ENCODE data around the gene TCEAL3.
A peak's percentile ranks its signal among the peaks of the same experiment; 100 is the strongest.

The TCEAL3 gene

GRCh38 chrX:103565197-103565596 lies 42.6 kb upstream of the TCEAL3 start:
- peaks cover 10% of the 10 kb centered on the region for H3K4me1 ChIP-seq (ENCODE audit: control insufficient read depth, low read length)
- no peaks in the 10 kb centered on the region for H3K36me3 ChIP-seq (ENCODE audit: control insufficient read depth, low read length)
- H3K27me3 ChIP-seq (ENCODE audit: control insufficient read depth, low read length) = no peaks in the 10 kb centered on the region
- H3K79me2 ChIP-seq (ENCODE audit: control insufficient read depth, low read length) = no peaks in the 10 kb centered on the region
- H3K9me2 ChIP-seq (replicated peaks; ENCODE audit: control insufficient read depth, low read length) = no peaks in the 10 kb centered on the region
- TF ChIP-seq CTCF (IDR thresholded peaks at IDR 0.05; ENCODE audit: low read depth, low read length, poor library complexity, severe bottlenecking) (no peak), EZH2phosphoT487 (IDR thresholded peaks at IDR 0.05; ENCODE audit: borderline replicate concordance, low read length) (no peak)
- H3F3A ChIP-seq (ENCODE audit: control insufficient read depth, insufficient read depth) = no peaks in the 10 kb centered on the region
- H3K9me3 ChIP-seq (ENCODE audit: control insufficient read depth, insufficient read depth, low read length) = no peaks in the 10 kb centered on the region
- no peaks in the 10 kb centered on the region for H4K20me1 ChIP-seq (ENCODE audit: control insufficient read depth, insufficient read depth, low read depth, low read length)
- peak overlapping the region; percentile 31; the same call in 1 of the 2 replicates for H3K4me2 ChIP-seq (ENCODE audit: low read length)
- H3K4me3 ChIP-seq (ENCODE audit: low read length) = no peak overlapping the region
- no peak overlapping the region for H3K27ac ChIP-seq (ENCODE audit: low read depth, low read length)

GRCh38 chrX:103565752-103566151 lies 42.0 kb upstream of the TCEAL3 start:
- peaks cover 10% of the 10 kb centered on the region for H3K4me1 ChIP-seq (ENCODE audit: control insufficient read depth, low read length)
- H3K36me3 ChIP-seq (ENCODE audit: control insufficient read depth, low read length) = no peaks in the 10 kb centered on the region

GRCh38 chrX:103571121-103571520 lies 36.6 kb upstream of the TCEAL3 start:
- H3K27ac ChIP-seq (ENCODE audit: low read depth, low read length) = no peak overlapping the region
- H3K9me3 ChIP-seq (ENCODE audit: control insufficient read depth, insufficient read depth, low read length) = no peaks in the 10 kb centered on the region
- H4K20me1 ChIP-seq (ENCODE audit: control insufficient read depth, insufficient read depth, low read depth, low read length) = no peaks in the 10 kb centered on the region
- no peaks in the 10 kb centered on the region for H3K79me2 ChIP-seq (ENCODE audit: control insufficient read depth, low read length)
- no peak overlapping the region for H3K4me2 ChIP-seq (ENCODE audit: low read length)
- H3F3A ChIP-seq (ENCODE audit: control insufficient read depth, insufficient read depth) = no peaks in the 10 kb centered on the region
- no peaks in the 10 kb centered on the region for H3K27me3 ChIP-seq (ENCODE audit: control insufficient read depth, low read length)
- TF ChIP-seq EZH2phosphoT487 (IDR thresholded peaks at IDR 0.05; ENCODE audit: borderline replicate concordance, low read length) (no peak), CTCF (IDR thresholded peaks at IDR 0.05; ENCODE audit: low read depth, low read length, poor library complexity, severe bottlenecking) (no peak)
- H3K4me3 ChIP-seq (ENCODE audit: low read length) = no peak overlapping the region
- no peaks in the 10 kb centered on the region for H3K36me3 ChIP-seq (ENCODE audit: control insufficient read depth, low read length)
- H3K4me1 ChIP-seq (ENCODE audit: control insufficient read depth, low read length) = no peaks in the 10 kb centered on the region
- H3K9me2 ChIP-seq (replicated peaks; ENCODE audit: control insufficient read depth, low read length) = no peaks in the 10 kb centered on the region

More at GRCh38 chrX:103565752-103566151, 42.0 kb upstream of the TCEAL3 start:
- no peak for TF ChIP-seq CTCF (IDR thresholded peaks at IDR 0.05; ENCODE audit: low read depth, low read length, poor library complexity, severe bottlenecking)
- TF ChIP-seq EZH2phosphoT487 (IDR thresholded peaks at IDR 0.05; ENCODE audit: borderline replicate concordance, low read length) = no peak
- no peaks in the 10 kb centered on the region for H3K9me3 ChIP-seq (ENCODE audit: control insufficient read depth, insufficient read depth, low read length)
- H3K4me2 ChIP-seq (ENCODE audit: low read length) = no peak overlapping the region
- H3F3A ChIP-seq (ENCODE audit: control insufficient read depth, insufficient read depth) = no peaks in the 10 kb centered on the region
- no peaks in the 10 kb centered on the region for H3K9me2 ChIP-seq (replicated peaks; ENCODE audit: control insufficient read depth, low read length)
- H3K27ac ChIP-seq (ENCODE audit: low read depth, low read length) = no peak overlapping the region
- no peaks in the 10 kb centered on the region for H4K20me1 ChIP-seq (ENCODE audit: control insufficient read depth, insufficient read depth, low read depth, low read length)
- H3K4me3 ChIP-seq (ENCODE audit: low read length) = no peak overlapping the region
- H3K79me2 ChIP-seq (ENCODE audit: control insufficient read depth, low read length) = no peaks in the 10 kb centered on the region
- no peaks in the 10 kb centered on the region for H3K27me3 ChIP-seq (ENCODE audit: control insufficient read depth, low read length)

Measured in DOHH2 (cell line).